GM19240 (cell line): ENCODE data around the gene USP34.

Experiments
- DNase-seq: peaks from one replicate; pipeline ENCODE4 v3.0.0; 2011; ENCODE audit warnings: low spot score; ENCODE audit not compliant: insufficient read length

USP34 gene

GRCh38 chr2:61377046-61377445 lies 93.8 kb downstream of the USP34 start:
- no peak for DNase-seq

GRCh38 chr2:61376211-61376610 lies 94.7 kb downstream of the USP34 start:
- DNase-seq: no peak

DNA sequence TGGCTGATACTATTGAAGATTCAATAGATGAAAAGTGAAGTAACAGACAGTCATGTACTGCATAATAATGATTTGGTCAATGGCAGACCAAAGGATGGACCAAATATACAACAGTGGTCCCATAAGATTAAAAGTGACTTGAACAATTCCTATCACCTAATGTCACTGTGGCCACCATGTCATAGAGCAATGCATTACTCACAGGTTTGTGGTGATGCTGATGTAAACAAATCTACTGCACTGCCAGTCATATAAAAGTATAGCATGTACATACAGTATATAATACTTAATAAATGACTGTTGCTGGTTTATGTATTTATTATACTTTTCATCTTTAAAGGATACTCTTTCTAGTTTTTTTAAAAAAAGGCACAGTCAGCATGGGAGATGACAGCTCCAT lies 99.9 kb downstream of the USP34 start:
- no peak for DNase-seq

DNA sequence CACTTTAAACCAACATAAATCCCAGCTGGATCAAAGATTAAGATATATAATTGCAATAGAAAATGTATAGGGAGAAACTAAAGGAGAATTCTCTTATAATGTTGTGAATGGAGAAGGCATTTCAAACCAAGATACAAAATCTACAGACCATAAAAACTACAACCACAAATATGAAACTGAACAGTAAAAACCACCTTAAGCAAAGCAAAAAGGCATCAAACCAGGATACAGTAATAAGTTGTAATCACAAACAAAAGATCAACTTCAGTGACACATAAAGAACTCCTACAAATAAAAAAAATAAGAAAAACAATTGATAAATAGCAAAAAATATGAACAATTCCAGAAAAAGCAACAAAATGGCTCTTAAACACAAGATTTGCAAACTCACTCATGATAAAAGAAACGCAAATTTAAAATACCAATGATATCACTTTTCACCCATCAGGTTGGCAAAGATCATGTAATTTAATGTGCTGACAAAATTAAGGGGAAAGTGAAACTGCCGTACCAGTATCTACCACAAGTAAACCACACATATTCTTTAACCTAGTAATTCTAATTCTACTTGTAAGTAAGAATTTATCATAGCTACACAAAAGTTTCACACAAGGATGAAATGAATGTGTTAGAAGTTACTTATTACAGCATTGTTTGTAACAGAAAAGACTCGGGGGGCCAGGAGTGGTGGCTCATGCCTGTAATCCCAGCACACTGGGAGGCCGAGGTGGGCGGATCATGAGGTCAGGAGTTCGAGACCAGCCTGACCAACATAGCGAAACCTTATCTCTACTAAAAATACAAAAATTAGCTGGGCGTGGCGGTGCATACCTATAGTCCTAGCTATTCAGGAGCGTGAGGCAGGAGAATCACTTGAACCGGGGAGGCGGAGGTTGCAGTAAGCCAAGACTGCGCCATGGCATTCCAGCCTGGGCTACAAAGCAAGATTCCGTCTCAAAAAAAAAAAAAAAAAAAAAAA lies 101.9 kb downstream of the USP34 start:
- no peak for DNase-seq

DNA sequence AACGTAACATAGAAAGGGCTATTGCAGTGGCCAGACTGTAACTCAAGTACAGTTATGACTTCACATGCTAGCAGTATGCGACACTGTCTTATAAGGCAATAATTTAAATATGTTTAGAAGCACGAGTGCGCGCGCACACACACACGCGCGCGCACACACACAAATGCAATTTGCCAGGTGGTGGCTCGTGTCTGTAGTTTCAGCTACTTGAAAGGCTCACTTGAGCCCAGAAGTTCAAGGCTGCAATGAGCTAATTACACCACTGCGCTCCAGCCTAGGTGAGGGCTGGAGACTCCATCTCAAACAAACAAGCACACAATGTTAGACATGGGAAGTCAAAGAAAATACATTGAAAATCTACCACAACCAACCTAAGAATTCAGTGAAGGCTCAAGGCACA lies 103.7 kb downstream of the USP34 start:
- no peak for DNase-seq

DNA sequence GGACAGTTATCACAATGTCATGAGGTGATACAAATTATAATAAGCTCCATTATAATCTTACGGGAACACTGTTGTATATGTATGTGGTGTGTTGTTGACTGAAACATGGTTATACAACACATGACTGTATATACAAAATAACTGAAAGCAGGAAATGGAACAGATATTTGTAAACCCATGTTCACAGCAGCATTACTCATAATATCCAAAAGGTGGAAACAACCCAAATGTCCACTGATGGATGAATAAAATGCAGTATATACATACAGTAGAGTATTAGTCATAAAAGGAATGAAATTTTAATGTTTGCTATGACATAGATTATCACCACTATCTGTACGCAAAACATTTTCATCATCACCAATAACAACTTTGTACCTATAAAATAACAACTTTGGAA lies 107.3 kb downstream of the USP34 start:
- DNase-seq: no peak

DNA sequence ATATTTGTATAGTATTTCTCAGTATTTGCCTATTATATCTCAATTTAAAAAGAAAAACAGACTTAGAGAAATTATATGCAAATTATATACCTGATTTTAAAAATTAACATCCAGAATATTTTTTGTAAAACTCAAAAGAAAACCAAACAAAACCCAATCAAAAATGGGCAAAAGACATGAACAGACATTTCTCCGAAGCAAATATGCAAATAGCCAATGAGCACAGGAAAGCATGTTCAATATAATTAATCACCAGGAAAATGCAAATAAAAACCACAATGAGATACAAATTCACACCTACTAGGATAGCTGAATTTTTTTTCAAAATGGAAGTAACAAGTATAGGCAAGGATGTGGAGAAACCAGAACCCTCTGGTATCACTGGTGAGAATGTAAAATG lies 108.0 kb downstream of the USP34 start:
- DNase-seq: no peak

- DNase-seq: no peak
These were observed 109.8 kb downstream of the USP34 start for GRCh38 chr2:61361068-61361467.

GRCh38 chr2:61359058-61359457 lies 111.8 kb downstream of the USP34 start:
- no peak for DNase-seq

GRCh38 chr2:61357681-61358080 lies 113.2 kb downstream of the USP34 start:
- no peak for DNase-seq

DNA sequence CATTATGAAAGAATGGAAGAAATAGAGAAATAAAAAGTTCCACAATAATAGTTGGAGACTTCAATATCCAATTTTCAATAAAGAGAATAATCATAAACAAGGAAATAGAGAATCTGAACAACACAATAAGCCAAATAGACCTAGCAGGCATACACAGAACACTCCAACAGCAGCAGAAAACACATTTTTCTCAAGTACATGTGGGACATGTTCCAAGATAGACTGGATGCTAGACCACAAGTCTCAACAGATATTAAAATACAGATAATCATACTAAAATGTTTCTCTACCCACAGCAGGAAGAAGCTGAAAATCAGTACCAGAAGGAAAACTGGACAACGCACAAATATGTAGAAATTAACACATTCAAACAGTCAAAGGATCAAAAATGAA lies 113.9 kb downstream of the USP34 start:
- DNase-seq: no peak

DNA sequence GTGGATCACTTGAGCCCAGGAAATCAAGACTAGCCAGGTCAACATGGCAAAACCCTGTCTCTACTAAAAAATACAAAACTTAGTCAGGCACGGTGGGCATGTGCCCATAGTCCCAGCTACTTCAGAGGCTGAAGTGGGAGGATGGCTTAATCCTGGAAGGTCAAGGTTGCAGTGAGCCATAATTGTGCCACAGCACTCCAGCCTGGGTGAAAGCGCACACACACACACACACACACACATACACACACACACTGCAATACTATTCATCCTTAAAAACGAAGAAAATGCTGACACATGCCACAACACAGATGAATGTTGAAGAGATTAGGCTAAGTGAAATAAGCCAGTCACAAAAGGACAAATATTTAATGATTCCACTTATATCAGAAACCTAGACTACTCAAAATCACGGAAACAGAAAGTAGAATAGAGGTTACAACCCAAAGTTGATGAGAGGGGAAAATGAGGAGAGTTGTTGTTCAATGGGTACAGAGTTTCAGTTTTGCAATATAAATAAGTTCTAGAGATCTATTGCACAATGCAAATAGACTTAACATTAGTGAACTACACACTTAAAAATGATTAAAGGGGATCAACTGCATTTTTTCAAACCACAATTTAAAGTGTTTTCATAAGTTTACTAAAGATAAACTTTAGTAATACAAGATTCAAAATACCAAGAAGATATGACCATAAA lies 114.5 kb downstream of the USP34 start:
- peak; percentile 2 for DNase-seq

DNA sequence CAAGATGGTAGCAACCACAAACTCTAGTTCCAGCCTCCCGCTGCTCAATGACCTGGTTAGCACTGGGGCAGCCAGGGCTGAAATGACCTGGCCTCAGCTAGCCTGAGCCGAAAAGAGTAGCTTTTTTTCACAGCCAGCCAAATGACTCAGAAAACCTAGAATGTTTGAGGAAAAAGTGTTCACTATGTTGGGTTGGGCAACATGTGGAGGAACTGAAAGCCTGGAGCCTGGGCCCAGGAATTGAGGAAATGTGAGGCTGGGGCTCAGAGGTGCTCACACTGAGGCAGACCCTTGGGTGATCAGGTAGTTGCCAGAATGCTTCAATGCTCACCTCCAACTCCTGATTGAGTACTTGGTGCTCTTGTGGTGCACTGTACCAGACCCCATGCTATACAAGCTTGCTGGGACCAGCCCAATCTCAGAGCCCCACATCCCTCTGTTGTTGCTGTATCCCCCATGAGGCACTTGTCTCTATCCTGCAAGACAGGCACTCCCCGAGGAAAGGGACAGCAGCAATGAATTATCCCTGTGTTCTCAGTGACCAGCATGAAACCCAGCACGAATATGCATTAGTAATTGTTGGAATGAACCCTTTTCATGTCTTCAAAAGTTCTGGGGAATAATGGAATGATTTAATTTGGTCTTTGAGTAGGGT lies 116.2 kb downstream of the USP34 start:
- DNase-seq: no peak

DNA sequence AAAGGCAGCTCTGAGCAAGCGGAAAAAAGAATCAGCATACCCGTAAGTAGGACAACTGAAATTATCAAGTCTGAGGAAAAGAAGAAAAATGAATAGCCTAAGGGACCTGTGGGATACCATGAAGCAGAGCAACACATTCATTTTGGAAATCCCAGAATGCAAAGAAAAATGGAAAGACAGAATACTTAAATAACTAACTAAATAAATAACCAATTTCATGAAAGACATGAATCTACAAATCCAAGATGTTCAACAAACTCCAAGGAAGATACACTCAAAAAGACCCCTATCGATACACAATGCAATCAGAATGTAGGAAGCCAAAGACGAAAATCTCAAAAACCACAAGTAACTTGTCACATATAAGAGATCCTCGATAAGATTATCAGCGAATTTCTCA lies 117.0 kb downstream of the USP34 start:
- no peak for DNase-seq

DNA sequence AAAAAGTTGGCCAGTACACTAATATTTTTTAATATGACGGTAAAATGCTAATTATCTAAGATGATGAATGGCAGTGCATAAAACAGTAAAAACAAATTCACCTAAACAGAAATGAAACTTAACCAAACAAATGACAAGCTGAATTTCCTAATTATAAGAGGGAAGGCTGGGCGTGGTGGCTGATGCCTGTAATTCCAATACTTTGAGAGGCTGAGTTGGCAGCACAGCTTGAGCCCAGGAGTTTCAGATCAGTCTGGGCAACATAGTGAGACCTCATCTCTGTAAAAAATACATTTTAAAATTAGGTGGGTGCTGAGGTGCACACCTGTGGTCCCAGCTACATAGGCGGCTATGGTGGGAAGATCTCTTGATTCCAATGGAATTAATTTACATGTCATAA lies 120.1 kb downstream of the USP34 start:
- DNase-seq: no peak

- DNase-seq: no peak
These were observed 127.7 kb downstream of the USP34 start for GRCh38 chr2:61343141-61343540.

GRCh38 chr2:61340242-61340641 lies 130.6 kb downstream of the USP34 start:
- no peak for DNase-seq

DNA sequence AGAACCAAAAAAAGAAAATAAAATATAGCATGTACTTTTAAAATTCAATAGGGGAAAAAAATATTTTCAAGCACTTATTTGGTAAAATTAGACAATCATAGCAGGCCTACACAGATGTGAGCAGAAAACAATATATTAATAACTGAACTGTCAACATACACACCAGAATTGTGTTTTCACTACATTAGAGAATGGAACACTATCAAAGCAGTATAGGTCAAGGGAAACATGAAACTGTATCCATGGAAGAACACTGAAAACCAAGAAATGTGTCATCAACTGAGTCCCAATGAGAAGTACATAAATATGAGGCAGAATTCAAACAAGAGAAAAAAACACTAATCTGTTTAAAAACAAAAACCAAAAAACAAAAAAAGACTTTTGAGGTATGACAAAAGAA lies 132.4 kb downstream of the USP34 start:
- DNase-seq: no peak

- no peak for DNase-seq
These were observed 135.7 kb downstream of the USP34 start for GRCh38 chr2:61335187-61335586.

DNA sequence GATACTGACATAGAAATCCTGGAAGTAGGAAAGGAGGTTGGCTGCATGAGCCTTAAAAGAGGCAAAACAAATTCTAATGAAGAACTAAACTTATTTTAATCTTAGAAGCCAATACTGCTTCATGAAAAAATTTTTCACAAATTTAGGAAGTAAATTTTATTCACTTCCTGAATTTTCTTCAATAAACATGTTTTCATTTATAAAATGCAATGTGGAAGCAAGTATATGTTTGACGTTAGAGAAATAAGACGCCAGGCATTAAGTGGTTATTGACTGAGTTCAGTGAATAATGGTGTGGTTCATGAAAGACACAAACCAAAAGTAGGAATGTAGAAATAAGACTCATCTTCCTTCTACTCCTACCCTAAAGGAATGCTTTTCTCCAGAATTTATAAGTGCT lies 136.4 kb downstream of the USP34 start:
- no peak for DNase-seq

DNA sequence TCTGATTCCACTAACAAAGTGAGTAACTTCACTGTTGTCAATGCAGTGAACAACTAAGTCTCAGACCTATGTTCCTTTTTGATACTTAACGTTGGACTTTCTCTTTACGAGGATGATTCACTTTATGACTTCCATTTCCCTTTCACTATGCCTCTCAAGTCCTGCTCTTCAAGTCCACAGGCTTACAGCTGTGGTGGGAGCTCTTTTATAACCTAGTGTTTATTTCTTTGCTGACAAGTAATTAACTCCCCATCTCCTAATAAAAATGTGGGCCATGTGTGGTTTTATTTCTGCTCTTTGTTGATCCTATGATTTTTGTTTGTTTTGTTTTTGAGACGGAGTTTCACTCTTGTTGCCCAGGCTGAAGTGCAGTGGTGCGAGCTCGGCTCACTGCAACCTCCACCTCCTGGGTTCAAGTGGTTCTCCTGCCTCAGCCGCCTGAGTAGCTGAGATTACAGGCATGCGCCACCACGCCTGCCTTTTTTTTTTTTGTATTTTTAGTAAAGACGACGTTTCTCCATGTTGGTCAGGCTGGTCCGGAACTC lies 142.1 kb downstream of the USP34 start:
- no peak for DNase-seq

DNA sequence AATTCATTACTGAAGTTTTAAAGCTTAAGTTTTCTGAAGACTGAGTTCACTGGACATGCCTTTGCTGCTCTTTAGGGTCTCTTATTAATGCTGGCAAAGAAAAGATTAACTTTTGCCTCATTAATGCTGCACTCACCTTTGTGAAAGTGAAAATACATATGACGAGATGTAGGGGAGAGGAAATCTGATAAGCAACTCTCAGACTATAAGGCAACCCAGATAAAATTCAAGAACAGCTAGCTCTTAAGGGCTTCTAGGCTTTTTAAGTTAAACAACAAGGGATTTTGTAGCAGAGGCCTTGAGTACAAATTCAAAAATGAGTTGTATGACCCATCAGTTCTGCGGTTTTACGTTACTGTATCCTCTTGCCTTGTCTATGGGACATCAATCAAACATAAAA lies 143.7 kb downstream of the USP34 start:
- DNase-seq: no peak
